ENCODE results near the gene TMEM41A. TPM values are rescaled to one million over a fixed set of nuclear protein-coding genes. Genes with fewer than 3 reads are reported as not detected.

Gene TMEM41A
- polyA plus RNA-seq, 1 donor (not counting 4 experiments of a cell fraction or from before 2014, with no cell fraction given) = 31.9 TPM

GRCh38 chr3:185530856-185531255, 32.0 kb upstream of the TMEM41A start:
- H3K4me2 ChIP-seq (ENCODE audit: control insufficient read depth, extremely low read depth, insufficient read depth, low read depth, low read length) = no peak overlapping the region
- H3K27me3 ChIP-seq (ENCODE audit: control insufficient read depth, extremely low read depth, insufficient read depth, low read length) = no peaks in the 10 kb centered on the region
- no peaks in the 10 kb centered on the region for H3K9me1 ChIP-seq (ENCODE audit: control insufficient read depth, extremely low read depth, insufficient read depth, low read length)
- H3K4me1 ChIP-seq (ENCODE audit: control insufficient read depth, extremely low read depth, insufficient read depth, low read length) = peaks cover 3% of the 10 kb centered on the region
- no peak overlapping the region for H3K9ac ChIP-seq (ENCODE audit: control insufficient read depth, extremely low read depth, insufficient read depth, low read length)
- dilution Hi-C loops (cut with MboI; ENCODE audit: extremely low pct_ligation_motif_present, low sequenced_read_pairs) = no loop called here
- H3K9me3 ChIP-seq (ENCODE audit: control insufficient read depth, low read depth, low read length) = no peaks in the 10 kb centered on the region
- no peaks in the 10 kb centered on the region for H4K20me1 ChIP-seq (ENCODE audit: control insufficient read depth, extremely low read depth, insufficient read depth, low read length)
- no peak overlapping the region for H2AFZ ChIP-seq (ENCODE audit: control insufficient read depth, low read length)
- no peak for FAIRE-seq
- no peak for DNase-seq (ENCODE audit: low read depth, low spot score)
- no peaks in the 10 kb centered on the region for H3K36me3 ChIP-seq (ENCODE audit: control insufficient read depth in 2 of 2, extremely low read depth in 1 of 2, insufficient read depth in 2 of 2, low read length in 2 of 2)
- no peak overlapping the region for H3K27ac ChIP-seq (ENCODE audit: control insufficient read depth, insufficient read depth, low read length)
- H3K4me3 ChIP-seq (ENCODE audit: control insufficient read depth in 2 of 3, extremely low read depth in 1 of 3, insufficient read depth in 2 of 3, low read depth in 1 of 3, low read length in 3 of 3) = no peak overlapping the region
- no peaks in the 10 kb centered on the region for H3K79me2 ChIP-seq (ENCODE audit: control insufficient read depth, insufficient read depth, low read length)
- TF ChIP-seq CTCF (optimal IDR thresholded peaks at IDR 0.05 in 1 of 3, IDR thresholded peaks at IDR 0.05 in 1 of 3, conservative IDR thresholded peaks at IDR 0.05 in 1 of 3; ENCODE audit: extremely low read depth in 1 of 3, insufficient read depth in 2 of 3, low read length in 3 of 3) = no peak

GRCh38 chr3:185528532-185528931, 29.7 kb upstream of the TMEM41A start:
- dilution Hi-C loops (cut with MboI; ENCODE audit: extremely low pct_ligation_motif_present, low sequenced_read_pairs) = no loop called here
- TF ChIP-seq EZH2 (IDR thresholded peaks at IDR 0.05; ENCODE audit: low read length) (no peak), CTCF (optimal IDR thresholded peaks at IDR 0.05 in 1 of 3, IDR thresholded peaks at IDR 0.05 in 1 of 3, conservative IDR thresholded peaks at IDR 0.05 in 1 of 3; ENCODE audit: extremely low read depth in 1 of 3, insufficient read depth in 2 of 3, low read length in 3 of 3) (no peak)
- Histone ChIP-seq H3K27ac (ENCODE audit: control insufficient read depth, insufficient read depth, low read length) (no peak overlapping the region), H3K9me3 (ENCODE audit: control insufficient read depth, low read depth, low read length) (no peaks in the 10 kb centered on the region), H2AFZ (ENCODE audit: control insufficient read depth, low read length) (no peak overlapping the region), H3K4me3 (ENCODE audit: control insufficient read depth in 2 of 3, extremely low read depth in 1 of 3, insufficient read depth in 2 of 3, low read depth in 1 of 3, low read length in 3 of 3) (no peak overlapping the region), H4K20me1 (ENCODE audit: control insufficient read depth, extremely low read depth, insufficient read depth, low read length) (no peaks in the 10 kb centered on the region), H3K4me2 (ENCODE audit: control insufficient read depth, extremely low read depth, insufficient read depth, low read depth, low read length) (no peak overlapping the region), H3K27me3 (ENCODE audit: control insufficient read depth, extremely low read depth, insufficient read depth, low read length) (no peaks in the 10 kb centered on the region), H3K79me2 (ENCODE audit: control insufficient read depth, insufficient read depth, low read length) (no peaks in the 10 kb centered on the region), H3K9ac (ENCODE audit: control insufficient read depth, extremely low read depth, insufficient read depth, low read length) (no peak overlapping the region), H3K9me1 (ENCODE audit: control insufficient read depth, extremely low read depth, insufficient read depth, low read length) (no peaks in the 10 kb centered on the region), H3K36me3 (ENCODE audit: control insufficient read depth in 2 of 2, extremely low read depth in 1 of 2, insufficient read depth in 2 of 2, low read length in 2 of 2) (no peaks in the 10 kb centered on the region), H3K4me1 (ENCODE audit: control insufficient read depth, extremely low read depth, insufficient read depth, low read length) (peaks cover 3% of the 10 kb centered on the region)
- FAIRE-seq = no peak
- no peak for DNase-seq (ENCODE audit: low read depth, low spot score)

Measured in keratinocyte (primary cell).